HepG2 (cell line): ENCODE data around the gene LIN28B. TPM values are rescaled to one million over a fixed set of nuclear protein-coding genes. Genes with fewer than 3 reads are reported as not detected.

Experiments
- CREM ChIP-seq, 2 experiments: sonication (generic) in 1 of 2; formaldehyde crosslinking in 1 of 2; IDR thresholded peaks; 2 replicates each; pipeline versions ENCODE4 v1.4.0 to v1.6.1; 2016 to 2020; ENCODE audit warnings: antibody characterized with exemption in 1 of 2, mild to moderate bottlenecking in 1 of 2, missing genetic modification reagents in 1 of 2
- FOSL1 ChIP-seq: sonication (generic); formaldehyde crosslinking; IDR thresholded peaks from 2 replicates; pipeline ENCODE4 v1.9.0; 2021; ENCODE audit warnings: missing genetic modification reagents, borderline replicate concordance
- FOXO1 ChIP-seq: sonication (generic); formaldehyde crosslinking; IDR thresholded peaks from 2 replicates; pipeline ENCODE4 v1.4.0; 2020; ENCODE audit warnings: missing genetic modification reagents
- HOMEZ ChIP-seq: IDR thresholded peaks from 2 replicates; pipeline ENCODE4 v1.6.1; 2016; ENCODE audit warnings: low read depth
- HOXA7 ChIP-seq: sonication (generic); formaldehyde crosslinking; IDR thresholded peaks from 2 replicates; pipeline ENCODE4 v1.8.1; 2022; ENCODE audit warnings: mild to moderate bottlenecking, missing genetic modification reagents, moderate library complexity
- MIXL1 ChIP-seq: IDR thresholded peaks from 2 replicates; pipeline ENCODE4 v1.6.1; 2016
- RERE ChIP-seq: IDR thresholded peaks from 2 replicates; pipeline ENCODE4 v1.6.1; 2016; ENCODE audit warnings: low read depth, missing genetic modification reagents, missing compliant biosample characterization
- RXRB ChIP-seq: IDR thresholded peaks from 2 replicates; pipeline ENCODE4 v1.6.1; 2016; ENCODE audit warnings: borderline replicate concordance, missing genetic modification reagents, missing compliant biosample characterization
- SSRP1 ChIP-seq: IDR thresholded peaks from 2 replicates; pipeline ENCODE4 v1.6.1; 2016; ENCODE audit warnings: control low read depth
- TCF7 ChIP-seq: sonication (generic); IDR thresholded peaks from 2 replicates; pipeline ENCODE4 v1.6.1; 2016; ENCODE audit warnings: antibody characterized with exemption, low read depth
- ZNF382 ChIP-seq: sonication (generic); formaldehyde crosslinking; IDR thresholded peaks from 2 replicates; pipeline ENCODE4 v1.5.0; 2020; ENCODE audit warnings: missing genetic modification reagents, mild to moderate bottlenecking, borderline replicate concordance
- ZNF569 ChIP-seq: sonication (generic); formaldehyde crosslinking; IDR thresholded peaks from 2 replicates; pipeline ENCODE4 v1.5.0; 2020; ENCODE audit warnings: mild to moderate bottlenecking, missing genetic modification reagents, moderate library complexity, borderline replicate concordance
- ZNF709 ChIP-seq: sonication (generic); formaldehyde crosslinking; IDR thresholded peaks from 2 replicates; pipeline ENCODE4 v1.5.0; 2020; ENCODE audit warnings: mild to moderate bottlenecking, missing genetic modification reagents
- polyA plus RNA-seq, 8 experiments: library from polyadenylated mRNA; depleted of rRNA in 3 of 8; stranded (reverse) in 7 of 8; unstranded in 1 of 8; fragments of >200 nt; fragmentation: Illumina TruSeq in 4 of 8; extraction: Trizol in 4 of 8; gene quantifications; 2 replicates each; pipeline versions ENCODE4 v1.2.1 to v1.2.3, GENCODE V29; 2011 to 2016; ENCODE audit warnings: low read depth in 4 of 8, missing spikeins in 1 of 8, mixed read lengths in 1 of 8; ENCODE audit not compliant: insufficient read depth in 1 of 8
- total RNA-seq, 5 experiments: library from RNA; depleted of rRNA; stranded (reverse); fragments of >200 nt; fragmentation: Illumina TruSeq; extraction: Trizol; gene quantifications; 2 replicates each; pipeline ENCODE4 v1.2.3, GENCODE V29; 2016; ENCODE audit warnings: low read depth in 1 of 5
- TF ChIP-seq, protein P1 (sequence below): IDR thresholded peaks from 2 replicates; pipeline ENCODE4 v1.6.1; 2012; ENCODE audit warnings: low read depth, low read length, improper control_type of control experiment
- TF ChIP-seq, protein P2 (sequence below): sonication (generic); formaldehyde crosslinking; IDR thresholded peaks from 2 replicates; pipeline ENCODE4 v1.4.0; 2020; ENCODE audit warnings: missing genetic modification reagents
- TF ChIP-seq, protein P3 (sequence below): sonication (generic); formaldehyde crosslinking; IDR thresholded peaks from 2 replicates; pipeline ENCODE4 v1.4.0; 2020; ENCODE audit warnings: missing genetic modification reagents

The LIN28B gene
- total and polyA plus RNA-seq, 2 of the 13 experiments (the other 11 are each of a cell fraction or from before 2014, with no cell fraction given) = 14.5 to 56.8 TPM

GRCh38 chr6:105045526-105045925, 88.6 kb downstream of the LIN28B start (continued):
- TF ChIP-seq, protein P1, sequence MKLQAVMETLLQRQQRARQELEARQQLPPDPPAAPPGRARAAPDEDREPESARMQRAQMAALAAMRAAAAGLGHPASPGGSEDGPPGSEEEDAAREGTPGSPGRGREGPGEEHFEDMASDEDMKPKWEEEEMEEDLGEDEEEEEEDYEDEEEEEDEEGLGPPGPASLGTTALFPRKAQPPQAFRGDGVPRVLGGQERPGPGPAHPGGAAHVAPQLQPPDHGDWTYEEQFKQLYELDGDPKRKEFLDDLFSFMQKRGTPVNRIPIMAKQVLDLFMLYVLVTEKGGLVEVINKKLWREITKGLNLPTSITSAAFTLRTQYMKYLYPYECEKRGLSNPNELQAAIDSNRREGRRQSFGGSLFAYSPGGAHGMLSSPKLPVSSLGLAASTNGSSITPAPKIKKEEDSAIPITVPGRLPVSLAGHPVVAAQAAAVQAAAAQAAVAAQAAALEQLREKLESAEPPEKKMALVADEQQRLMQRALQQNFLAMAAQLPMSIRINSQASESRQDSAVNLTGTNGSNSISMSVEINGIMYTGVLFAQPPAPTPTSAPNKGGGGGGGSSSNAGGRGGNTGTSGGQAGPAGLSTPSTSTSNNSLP = peak; percentile 91
- TF ChIP-seq CREM (IDR thresholded peaks at IDR 0.05) = 0 out of 2 replicates have a peak, but pooled peaks have one; percentile 28
- no peak for TF ChIP-seq CREM (CRISPR knock-in tag; IDR thresholded peaks at IDR 0.05)
- TF ChIP-seq TCF7 = peak; percentile 12; the same call in 1 of the 2 replicates
- no peak; the same call in 1 of the 2 replicates for TF ChIP-seq FOXO1 (CRISPR knock-in tag)
- no peak for TF ChIP-seq ZNF709 (CRISPR knock-in tag)
- TF ChIP-seq, protein P2, sequence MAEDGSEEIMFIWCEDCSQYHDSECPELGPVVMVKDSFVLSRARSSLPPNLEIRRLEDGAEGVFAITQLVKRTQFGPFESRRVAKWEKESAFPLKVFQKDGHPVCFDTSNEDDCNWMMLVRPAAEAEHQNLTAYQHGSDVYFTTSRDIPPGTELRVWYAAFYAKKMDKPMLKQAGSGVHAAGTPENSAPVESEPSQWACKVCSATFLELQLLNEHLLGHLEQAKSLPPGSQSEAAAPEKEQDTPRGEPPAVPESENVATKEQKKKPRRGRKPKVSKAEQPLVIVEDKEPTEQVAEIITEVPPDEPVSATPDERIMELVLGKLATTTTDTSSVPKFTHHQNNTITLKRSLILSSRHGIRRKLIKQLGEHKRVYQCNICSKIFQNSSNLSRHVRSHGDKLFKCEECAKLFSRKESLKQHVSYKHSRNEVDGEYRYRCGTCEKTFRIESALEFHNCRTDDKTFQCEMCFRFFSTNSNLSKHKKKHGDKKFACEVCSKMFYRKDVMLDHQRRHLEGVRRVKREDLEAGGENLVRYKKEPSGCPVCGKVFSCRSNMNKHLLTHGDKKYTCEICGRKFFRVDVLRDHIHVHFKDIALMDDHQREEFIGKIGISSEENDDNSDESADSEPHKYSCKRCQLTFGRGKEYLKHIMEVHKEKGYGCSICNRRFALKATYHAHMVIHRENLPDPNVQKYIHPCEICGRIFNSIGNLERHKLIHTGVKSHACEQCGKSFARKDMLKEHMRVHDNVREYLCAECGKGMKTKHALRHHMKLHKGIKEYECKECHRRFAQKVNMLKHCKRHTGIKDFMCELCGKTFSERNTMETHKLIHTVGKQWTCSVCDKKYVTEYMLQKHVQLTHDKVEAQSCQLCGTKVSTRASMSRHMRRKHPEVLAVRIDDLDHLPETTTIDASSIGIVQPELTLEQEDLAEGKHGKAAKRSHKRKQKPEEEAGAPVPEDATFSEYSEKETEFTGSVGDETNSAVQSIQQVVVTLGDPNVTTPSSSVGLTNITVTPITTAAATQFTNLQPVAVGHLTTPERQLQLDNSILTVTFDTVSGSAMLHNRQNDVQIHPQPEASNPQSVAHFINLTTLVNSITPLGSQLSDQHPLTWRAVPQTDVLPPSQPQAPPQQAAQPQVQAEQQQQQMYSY (CRISPR knock-in tag) = no peak
- TF ChIP-seq MIXL1 (CRISPR knock-in tag) = peak; percentile 90
- TF ChIP-seq ZNF569 (CRISPR knock-in tag) = no peak
- TF ChIP-seq ZNF382 (CRISPR knock-in tag) = no peak
- TF ChIP-seq, protein P3, sequence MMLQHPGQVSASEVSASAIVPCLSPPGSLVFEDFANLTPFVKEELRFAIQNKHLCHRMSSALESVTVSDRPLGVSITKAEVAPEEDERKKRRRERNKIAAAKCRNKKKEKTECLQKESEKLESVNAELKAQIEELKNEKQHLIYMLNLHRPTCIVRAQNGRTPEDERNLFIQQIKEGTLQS (CRISPR knock-in tag) = peak; percentile 38; the same call in 1 of the 2 replicates
- peak; percentile 74; the same call in 1 of the 2 replicates for TF ChIP-seq FOSL1
- TF ChIP-seq RERE = no peak
- no peak for TF ChIP-seq SSRP1 (CRISPR knock-in tag)
- TF ChIP-seq HOMEZ (CRISPR knock-in tag) = peak; percentile 67; the same call in 1 of the 2 replicates
- no peak for TF ChIP-seq HOXA7
- peak; percentile 36; the same call in 1 of the 2 replicates for TF ChIP-seq RXRB
